ENCODE measurements around the gene CNPY4.

DNA sequence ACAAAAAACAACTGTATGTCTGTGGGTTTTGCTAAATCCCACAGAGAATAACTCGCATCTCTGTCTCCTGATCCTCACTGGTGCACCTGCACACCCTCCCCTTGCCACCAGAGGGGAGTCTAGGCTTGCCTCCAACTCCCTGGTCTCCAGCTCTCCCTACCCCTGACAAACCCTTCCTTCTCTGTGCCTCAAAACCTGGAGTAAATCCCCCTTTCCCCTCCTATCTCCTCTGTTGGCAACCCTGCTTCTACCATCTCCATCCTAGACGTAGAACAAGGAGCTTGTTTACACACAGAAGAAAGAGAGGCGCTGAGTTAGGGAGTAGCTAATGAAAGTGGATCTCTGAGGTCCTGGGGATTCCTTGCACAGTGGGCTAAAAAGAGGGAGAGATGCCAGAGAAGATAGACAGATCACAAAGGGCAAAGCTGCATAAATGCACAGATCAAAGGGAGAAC, 13.3 kb downstream of the CNPY4 start:
- TF ChIP-seq, protein P1, sequence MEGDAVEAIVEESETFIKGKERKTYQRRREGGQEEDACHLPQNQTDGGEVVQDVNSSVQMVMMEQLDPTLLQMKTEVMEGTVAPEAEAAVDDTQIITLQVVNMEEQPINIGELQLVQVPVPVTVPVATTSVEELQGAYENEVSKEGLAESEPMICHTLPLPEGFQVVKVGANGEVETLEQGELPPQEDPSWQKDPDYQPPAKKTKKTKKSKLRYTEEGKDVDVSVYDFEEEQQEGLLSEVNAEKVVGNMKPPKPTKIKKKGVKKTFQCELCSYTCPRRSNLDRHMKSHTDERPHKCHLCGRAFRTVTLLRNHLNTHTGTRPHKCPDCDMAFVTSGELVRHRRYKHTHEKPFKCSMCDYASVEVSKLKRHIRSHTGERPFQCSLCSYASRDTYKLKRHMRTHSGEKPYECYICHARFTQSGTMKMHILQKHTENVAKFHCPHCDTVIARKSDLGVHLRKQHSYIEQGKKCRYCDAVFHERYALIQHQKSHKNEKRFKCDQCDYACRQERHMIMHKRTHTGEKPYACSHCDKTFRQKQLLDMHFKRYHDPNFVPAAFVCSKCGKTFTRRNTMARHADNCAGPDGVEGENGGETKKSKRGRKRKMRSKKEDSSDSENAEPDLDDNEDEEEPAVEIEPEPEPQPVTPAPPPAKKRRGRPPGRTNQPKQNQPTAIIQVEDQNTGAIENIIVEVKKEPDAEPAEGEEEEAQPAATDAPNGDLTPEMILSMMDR (IDR thresholded peaks at IDR 0.05): peak; percentile 66 to 81 (median 79)
- TF ChIP-seq POLR2A (IDR thresholded peaks at IDR 0.05): no peak
